ENCODE results near the gene ESR2. TPM values are rescaled to one million over a fixed set of nuclear protein-coding genes. Genes with fewer than 3 reads are reported as not detected.

The ESR2 gene
- total and polyA plus RNA-seq, 2 experiments from 2014 or later = 1.00 TPM; not detected in 1

DNA sequence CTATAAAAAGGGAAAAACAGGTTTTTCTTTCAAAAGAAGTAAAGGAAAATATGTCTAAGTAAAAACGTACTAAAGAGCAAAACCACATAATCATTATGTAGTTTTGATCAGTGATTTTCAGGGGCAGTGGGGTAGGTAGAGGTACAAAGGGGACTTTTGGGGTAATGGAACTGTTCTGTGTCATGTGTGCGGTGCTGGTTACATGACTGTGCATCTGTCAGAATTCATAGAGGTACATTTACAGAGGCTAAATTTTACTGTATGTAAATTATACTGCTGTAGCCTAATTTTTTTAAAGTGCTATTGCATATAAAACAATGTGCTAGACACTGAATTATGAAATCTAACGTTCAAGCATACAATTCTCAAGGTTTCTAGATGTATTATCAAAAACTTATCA is 2.0 kb downstream of the ESR2 start:
- Histone ChIP-seq H3K27ac (no peak overlapping the region), H3K9me3 (ENCODE audit: low read depth) (no peaks in the 10 kb centered on the region), H4K20me1 (ENCODE audit: insufficient read depth, poor library complexity, severe bottlenecking) (no peaks in the 10 kb centered on the region), H3K27me3 (peaks cover 15% of the 10 kb centered on the region), H3K36me3 (replicated peaks; ENCODE audit: insufficient read depth, low read depth) (no peaks in the 10 kb centered on the region), H2AFZ (no peak overlapping the region), H3K79me2 (no peaks in the 10 kb centered on the region), H3K4me1 (ENCODE audit: insufficient read depth) (peaks cover 11% of the 10 kb centered on the region), H3K4me2 (no peak overlapping the region), H3K9me2 (replicated peaks; ENCODE audit: insufficient read depth) (no peaks in the 10 kb centered on the region), H3K4me3 (no peak overlapping the region)
- 87% methylated on average over 3 of the region's 3 CpGs for whole genome bisulfite sequencing (ENCODE audit: low lambda C conversion rate, missing lambda C conversion rate)
- no peak for TF ChIP-seq EZH2 (IDR thresholded peaks at IDR 0.05; ENCODE audit: borderline replicate concordance)
- TF ChIP-seq, protein P1, sequence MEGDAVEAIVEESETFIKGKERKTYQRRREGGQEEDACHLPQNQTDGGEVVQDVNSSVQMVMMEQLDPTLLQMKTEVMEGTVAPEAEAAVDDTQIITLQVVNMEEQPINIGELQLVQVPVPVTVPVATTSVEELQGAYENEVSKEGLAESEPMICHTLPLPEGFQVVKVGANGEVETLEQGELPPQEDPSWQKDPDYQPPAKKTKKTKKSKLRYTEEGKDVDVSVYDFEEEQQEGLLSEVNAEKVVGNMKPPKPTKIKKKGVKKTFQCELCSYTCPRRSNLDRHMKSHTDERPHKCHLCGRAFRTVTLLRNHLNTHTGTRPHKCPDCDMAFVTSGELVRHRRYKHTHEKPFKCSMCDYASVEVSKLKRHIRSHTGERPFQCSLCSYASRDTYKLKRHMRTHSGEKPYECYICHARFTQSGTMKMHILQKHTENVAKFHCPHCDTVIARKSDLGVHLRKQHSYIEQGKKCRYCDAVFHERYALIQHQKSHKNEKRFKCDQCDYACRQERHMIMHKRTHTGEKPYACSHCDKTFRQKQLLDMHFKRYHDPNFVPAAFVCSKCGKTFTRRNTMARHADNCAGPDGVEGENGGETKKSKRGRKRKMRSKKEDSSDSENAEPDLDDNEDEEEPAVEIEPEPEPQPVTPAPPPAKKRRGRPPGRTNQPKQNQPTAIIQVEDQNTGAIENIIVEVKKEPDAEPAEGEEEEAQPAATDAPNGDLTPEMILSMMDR (IDR thresholded peaks at IDR 0.05; ENCODE audit: poor library complexity) = no peak
- no peak for TF ChIP-seq EZH2phosphoT487 (IDR thresholded peaks at IDR 0.05; ENCODE audit: low read depth, severe bottlenecking, unreplicated experiment)
- no peak for DNase-seq (ENCODE audit: low spot score)

DNA sequence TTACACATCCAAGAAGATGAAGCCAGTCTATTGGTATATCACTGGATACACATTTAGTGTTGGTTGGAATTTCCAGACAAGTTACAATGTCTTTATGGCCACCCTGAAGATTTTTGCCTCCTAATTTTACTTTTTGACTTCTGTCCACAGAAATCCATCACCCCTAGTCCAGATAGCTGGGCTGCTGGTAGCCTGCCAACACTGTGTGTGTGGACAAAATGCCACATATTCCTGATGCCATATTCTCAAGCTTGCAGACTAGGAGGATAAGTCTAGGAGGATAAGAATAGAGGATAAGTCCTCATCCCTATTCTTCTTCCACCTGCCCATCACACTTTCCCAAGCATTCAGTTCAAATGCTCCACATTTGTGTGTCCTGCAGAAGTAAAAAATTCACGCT is 4.6 kb downstream of the ESR2 start:
- no peak overlapping the region for H3K27ac ChIP-seq
- no peaks in the 10 kb centered on the region for H3K9me2 ChIP-seq (replicated peaks; ENCODE audit: insufficient read depth)
- no peaks in the 10 kb centered on the region for H3K9me3 ChIP-seq (ENCODE audit: low read depth)
- peaks cover 15% of the 10 kb centered on the region for H3K27me3 ChIP-seq
- 96% methylated on average over 1 of the region's 1 CpG for WGBS (ENCODE audit: low lambda C conversion rate, missing lambda C conversion rate)
- H3K79me2 ChIP-seq = no peaks in the 10 kb centered on the region
- H3K36me3 ChIP-seq (replicated peaks; ENCODE audit: insufficient read depth, low read depth) = no peaks in the 10 kb centered on the region
- H3K4me1 ChIP-seq (ENCODE audit: insufficient read depth) = peaks cover 10% of the 10 kb centered on the region
- no peak overlapping the region for H3K4me2 ChIP-seq
- TF ChIP-seq EZH2phosphoT487 (IDR thresholded peaks at IDR 0.05; ENCODE audit: low read depth, severe bottlenecking, unreplicated experiment) (no peak), EZH2 (IDR thresholded peaks at IDR 0.05; ENCODE audit: borderline replicate concordance) (no peak)
- TF ChIP-seq, protein P1 (IDR thresholded peaks at IDR 0.05; ENCODE audit: poor library complexity) = no peak
- no peak overlapping the region for H2AFZ ChIP-seq
- no peak overlapping the region for H3K4me3 ChIP-seq
- no peaks in the 10 kb centered on the region for H4K20me1 ChIP-seq (ENCODE audit: insufficient read depth, poor library complexity, severe bottlenecking)
- no peak for DNase-seq (ENCODE audit: low spot score)

- Histone ChIP-seq H3K4me1 (ENCODE audit: insufficient read depth) (no peaks in the 10 kb centered on the region), H3K4me3 (no peak overlapping the region), H3K79me2 (no peaks in the 10 kb centered on the region), H3K27me3 (no peaks in the 10 kb centered on the region), H3K9me2 (replicated peaks; ENCODE audit: insufficient read depth) (no peaks in the 10 kb centered on the region), H3K27ac (no peak overlapping the region), H3K36me3 (replicated peaks; ENCODE audit: insufficient read depth, low read depth) (no peaks in the 10 kb centered on the region), H4K20me1 (ENCODE audit: insufficient read depth, poor library complexity, severe bottlenecking) (no peaks in the 10 kb centered on the region), H3K9me3 (ENCODE audit: low read depth) (no peaks in the 10 kb centered on the region), H2AFZ (no peak overlapping the region), H3K4me2 (no peak overlapping the region)
- TF ChIP-seq, protein P1 (IDR thresholded peaks at IDR 0.05; ENCODE audit: poor library complexity) = no peak
- TF ChIP-seq EZH2 (IDR thresholded peaks at IDR 0.05; ENCODE audit: borderline replicate concordance) = no peak
- TF ChIP-seq EZH2phosphoT487 (IDR thresholded peaks at IDR 0.05; ENCODE audit: low read depth, severe bottlenecking, unreplicated experiment) = no peak
- DNase-seq (ENCODE audit: low spot score) = no peak
- WGBS (ENCODE audit: low lambda C conversion rate, missing lambda C conversion rate) = 77% methylated on average over 2 of the region's 2 CpGs
Measured at GRCh38 chr14:64281805-64282204, 12.4 kb downstream of the ESR2 start.

Data from hepatocyte (in vitro differentiated cells).